ENCODE measurements around the gene SPEN. TPM values are rescaled to one million over a fixed set of nuclear protein-coding genes. Genes with fewer than 3 reads are reported as not detected.

SPEN gene
- total and polyA plus RNA-seq, 10 of the 15 experiments (the other 5 are each of a cell fraction or from before 2014, with no cell fraction given): 5.2 to 58.7 (median 20.1) TPM

DNA sequence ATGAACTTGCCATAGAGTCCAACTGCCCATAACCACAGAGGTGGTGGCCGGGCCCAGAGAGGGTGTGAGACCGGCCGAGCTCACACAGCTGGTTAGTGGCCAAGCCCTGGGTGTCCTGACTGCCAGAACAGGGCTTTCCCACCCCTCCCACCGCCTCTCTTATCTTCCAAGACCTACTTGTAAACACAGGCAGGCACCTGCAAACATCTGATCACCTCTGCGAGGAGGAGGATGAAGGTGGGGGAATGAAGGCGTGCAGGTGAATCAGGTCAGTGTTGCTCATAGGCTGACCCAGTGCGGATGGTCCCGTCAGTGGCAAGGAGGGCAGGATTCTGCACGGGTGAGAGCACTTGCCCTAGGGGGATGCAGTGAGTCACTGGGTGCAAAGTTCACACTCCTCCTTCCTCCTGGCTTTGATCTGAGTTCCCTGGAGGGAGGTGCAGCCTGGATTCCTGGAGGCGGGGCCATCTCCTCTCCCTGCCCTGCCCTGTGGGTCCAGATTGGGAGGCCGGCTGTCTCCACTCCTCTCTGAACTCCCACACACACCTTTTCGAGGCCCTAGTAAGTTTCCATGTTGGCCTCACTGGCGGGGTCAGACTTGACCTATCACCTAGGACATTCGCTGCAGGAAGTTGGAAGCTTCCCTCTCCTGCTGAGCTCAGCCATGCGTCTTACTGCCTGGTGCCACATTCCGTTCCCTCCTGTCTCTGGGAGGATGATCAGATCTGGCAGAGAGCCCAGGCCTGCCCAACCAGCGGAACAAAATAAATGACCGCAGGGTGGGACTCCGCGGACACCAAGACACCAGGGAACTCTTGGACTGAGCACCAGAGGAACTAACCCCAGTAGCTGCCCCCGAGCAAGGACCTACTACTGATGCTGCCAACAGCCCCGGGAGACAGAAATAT is 47.3 kb upstream of the SPEN start:
- Histone ChIP-seq H4K20me1 (ENCODE audit: control insufficient read depth, insufficient read depth) (no peaks in the 10 kb centered on the region), H3K79me2 (ENCODE audit: control insufficient read depth, insufficient read depth, low read length) (no peaks in the 10 kb centered on the region), H3K4me1 (ENCODE audit: control insufficient read depth, insufficient read depth, low read length) (no peaks in the 10 kb centered on the region), H3K9me3 (replicated peaks; ENCODE audit: control insufficient read depth, insufficient read depth, low read length) (no peaks in the 10 kb centered on the region), H3K27me3 (replicated peaks in 1 of 2; ENCODE audit: control insufficient read depth in 2 of 2, insufficient read depth in 2 of 2, low read length in 1 of 2) (no peaks in the 10 kb centered on the region), H3K4me2 (ENCODE audit: control insufficient read depth, insufficient read depth) (no peak overlapping the region), H3K4me3 (no peak overlapping the region), H3K9ac (ENCODE audit: control insufficient read depth, insufficient read depth, low read length) (no peak overlapping the region), H3K27ac (ENCODE audit: control insufficient read depth, insufficient read depth) (no peak overlapping the region), H2AFZ (ENCODE audit: control insufficient read depth, low read depth, low read length) (no peak overlapping the region), H3K36me3 (ENCODE audit: control insufficient read depth in 2 of 2, insufficient read depth in 2 of 2, low read length in 1 of 2) (no peaks in the 10 kb centered on the region)
- no peak for DNase-seq (ENCODE audit: low read depth, low spot score)
- in situ Hi-C loops (cut with MboI): loop anchor here (5.0 kb wide), 1 partner anchor 53 kb away; no protein-coding TSS in a partner anchor
- TF ChIP-seq ZNF217 (IDR thresholded peaks at IDR 0.05) (no peak), HDAC6 (IDR thresholded peaks at IDR 0.05; ENCODE audit: unreplicated experiment) (no peak)
- TF ChIP-seq, protein P1, sequence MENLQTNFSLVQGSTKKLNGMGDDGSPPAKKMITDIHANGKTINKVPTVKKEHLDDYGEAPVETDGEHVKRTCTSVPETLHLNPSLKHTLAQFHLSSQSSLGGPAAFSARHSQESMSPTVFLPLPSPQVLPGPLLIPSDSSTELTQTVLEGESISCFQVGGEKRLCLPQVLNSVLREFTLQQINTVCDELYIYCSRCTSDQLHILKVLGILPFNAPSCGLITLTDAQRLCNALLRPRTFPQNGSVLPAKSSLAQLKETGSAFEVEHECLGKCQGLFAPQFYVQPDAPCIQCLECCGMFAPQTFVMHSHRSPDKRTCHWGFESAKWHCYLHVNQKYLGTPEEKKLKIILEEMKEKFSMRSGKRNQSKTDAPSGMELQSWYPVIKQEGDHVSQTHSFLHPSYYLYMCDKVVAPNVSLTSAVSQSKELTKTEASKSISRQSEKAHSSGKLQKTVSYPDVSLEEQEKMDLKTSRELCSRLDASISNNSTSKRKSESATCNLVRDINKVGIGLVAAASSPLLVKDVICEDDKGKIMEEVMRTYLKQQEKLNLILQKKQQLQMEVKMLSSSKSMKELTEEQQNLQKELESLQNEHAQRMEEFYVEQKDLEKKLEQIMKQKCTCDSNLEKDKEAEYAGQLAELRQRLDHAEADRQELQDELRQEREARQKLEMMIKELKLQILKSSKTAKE (IDR thresholded peaks at IDR 0.05; ENCODE audit: low read depth, poor library complexity, severe bottlenecking): no peak
- SMC1A ChIA-PET (ENCODE audit: uncharacterized antibody, unreplicated experiment): interaction anchor here (1.2 to 2.0 kb wide), 4 partner anchors 15 to 207 kb away, joined by 3 to 10 read pairs (median 4); no protein-coding TSS in a partner anchor
- ATAC-seq: no peak
- CTCF ChIA-PET: interaction anchor here (0.7 to 1.9 kb wide), 5 partner anchors 8 to 210 kb away, joined by 3 to 8 read pairs (median 5); no protein-coding TSS in a partner anchor
- WGBS (ENCODE audit: insufficient coverage, insufficient replicate concordance, low lambda C conversion rate, missing lambda C conversion rate): 46% methylated on average over 21 of the region's 22 CpGs
- intact Hi-C loops (cut with micrococcal nuclease; ENCODE audit: unreplicated experiment): loop anchor here (5.0 kb wide), 1 partner anchor 207 kb away; no protein-coding TSS in a partner anchor
- POLR2A ChIA-PET: no interaction called here
- no peak for FAIRE-seq
- RAD21 ChIA-PET (ENCODE audit: unreplicated experiment): interaction anchor here (1.0 to 1.5 kb wide), 2 partner anchors 15 to 207 kb away, joined by 4 to 6 read pairs; no protein-coding TSS in a partner anchor
- BruUV-seq (replicated peaks): no TSS peak
